KBM-7 (cell line): Measurements from ENCODE around the gene GINS1.
A peak's percentile ranks its signal among the peaks of the same experiment; 100 is the strongest.
"Not testable (repeated sequence)": the region's sequence is repeated elsewhere in the genome, so short reads cannot be mapped to it uniquely, and the experiment has no call there.

Experiments used
- DNase-seq: peaks from one replicate; pipeline ENCODE4 v3.0.0-alpha.2; 2015
- in situ Hi-C: fragments of 300-500 bp; cut with MboI; formaldehyde crosslinking; loops from 2 replicates; pipeline ENCODE4 v1.14.3; 2020; ENCODE audit warnings: low sequenced_read_pairs, low pct_unique_long_range_greater_than_20kb, mixed read lengths

The GINS1 gene

GRCh38 chr20:25382704-25383370 lies 24.6 kb upstream of the GINS1 start:
- DNase-seq = no peak
- in situ Hi-C loops = loop anchor here (25.0 kb wide), 1 partner anchor 346 kb away; no protein-coding TSS in a partner anchor

GRCh38 chr20:25389401-25389857 lies 18.0 kb upstream of the GINS1 start:
- DNase-seq = peak; percentile 54
- in situ Hi-C loops = loop anchor here (25.0 kb wide), 1 partner anchor 352 kb away; no protein-coding TSS in a partner anchor

- in situ Hi-C loops = loop anchor here (25.0 kb wide), 1 partner anchor 353 kb away; no protein-coding TSS in a partner anchor
- no peak for DNase-seq
Measured at GRCh38 chr20:25389858-25390537, 17.5 kb upstream of the GINS1 start.

GRCh38 chr20:25390538-25391528 lies 16.6 kb upstream of the GINS1 start, which contains the start of gene ABHD12:
Gene ABHD12, minus strand, starts transcription at chr20:25390835. Its CDS starts 132 bp downstream, at chr20:25390703.
- DNase-seq = peak; percentile 94
- in situ Hi-C loops = loop anchor here (25.0 kb wide), 1 partner anchor 354 kb away; no protein-coding TSS in a partner anchor

GRCh38 chr20:25394276-25394675 lies 13.2 kb upstream of the GINS1 start:
- no peak for DNase-seq
- in situ Hi-C loops = loop anchor here (25.0 kb wide), 1 partner anchor 357 kb away; no protein-coding TSS in a partner anchor

GRCh38 chr20:25394996-25395395 lies 12.5 kb upstream of the GINS1 start:
- in situ Hi-C loops = loop anchor here (25.0 kb wide), 1 partner anchor 358 kb away; no protein-coding TSS in a partner anchor

GRCh38 chr20:25397096-25397495 lies 10.4 kb upstream of the GINS1 start:
- no peak for DNase-seq
- in situ Hi-C loops = loop anchor here (25.0 kb wide), 1 partner anchor 360 kb away; no protein-coding TSS in a partner anchor

More at GRCh38 chr20:25394996-25395395, 12.5 kb upstream of the GINS1 start:
- DNase-seq = no peak

- in situ Hi-C loops = loop anchor here (25.0 kb wide), 1 partner anchor 361 kb away; no protein-coding TSS in a partner anchor
- no peak for DNase-seq
Measured at GRCh38 chr20:25397821-25398220, 9.7 kb upstream of the GINS1 start.

- in situ Hi-C loops = loop anchor here (25.0 kb wide), 1 partner anchor 361 kb away; no protein-coding TSS in a partner anchor
- DNase-seq = no peak
Measured at GRCh38 chr20:25398376-25399036, 9.0 kb upstream of the GINS1 start.

- peak; percentile 77 for DNase-seq
- in situ Hi-C loops = loop anchor here (25.0 kb wide), 1 partner anchor 362 kb away; no protein-coding TSS in a partner anchor
Measured at GRCh38 chr20:25399037-25399430, 8.4 kb upstream of the GINS1 start.

- DNase-seq, in situ Hi-C loops: not testable (repeated sequence)
Measured at GRCh38 chr20:25400291-25400732, 7.2 kb upstream of the GINS1 start.

GRCh38 chr20:25402583-25402982 lies 4.9 kb upstream of the GINS1 start:
- no peak for DNase-seq
- in situ Hi-C loops = no loop called here

GRCh38 chr20:25408170-25408547 lies 686 bp downstream of the GINS1 start:
- DNase-seq = no peak
- in situ Hi-C loops = no loop called here

- in situ Hi-C loops = no loop called here
- DNase-seq = no peak
Measured at GRCh38 chr20:25408890-25409289, 1.4 kb downstream of the GINS1 start.

GRCh38 chr20:25418776-25419175 lies 11.3 kb downstream of the GINS1 start:
- no peak for DNase-seq
- in situ Hi-C loops = no loop called here

GRCh38 chr20:25421102-25421501 lies 13.6 kb downstream of the GINS1 start:
- in situ Hi-C loops = no loop called here
- DNase-seq = no peak

GRCh38 chr20:25422032-25422431 lies 14.6 kb downstream of the GINS1 start:
- DNase-seq = no peak
- in situ Hi-C loops = no loop called here

- DNase-seq = no peak
- in situ Hi-C loops = no loop called here
Measured at GRCh38 chr20:25424536-25424935, 17.1 kb downstream of the GINS1 start.
